HL-60 (cell line): ENCODE data around the gene CDH23.

Experiments
- GABPA ChIP-seq: IDR thresholded peaks from 2 replicates; pipeline ENCODE4 v1.6.1; 2012; ENCODE audit warnings: low read depth
- POLR2AphosphoS5 ChIP-seq: IDR thresholded peaks from 2 replicates; pipeline ENCODE4 v1.6.1; 2012; ENCODE audit warnings: low read depth
- SPI1 ChIP-seq: IDR thresholded peaks from 2 replicates; pipeline ENCODE4 v1.6.1; 2012; ENCODE audit warnings: low read depth, mild to moderate bottlenecking, borderline replicate concordance
- TF ChIP-seq, protein P1 (sequence below): IDR thresholded peaks from one replicate; pipeline ENCODE4 v1.5.1; 2011; ENCODE audit warnings: low read length, control low read depth, inconsistent platforms; ENCODE audit not compliant: insufficient read depth

GRCh38 chr10:71623098-71623985, 226.6 kb downstream of the CDH23 start:
- TF ChIP-seq, protein P1, sequence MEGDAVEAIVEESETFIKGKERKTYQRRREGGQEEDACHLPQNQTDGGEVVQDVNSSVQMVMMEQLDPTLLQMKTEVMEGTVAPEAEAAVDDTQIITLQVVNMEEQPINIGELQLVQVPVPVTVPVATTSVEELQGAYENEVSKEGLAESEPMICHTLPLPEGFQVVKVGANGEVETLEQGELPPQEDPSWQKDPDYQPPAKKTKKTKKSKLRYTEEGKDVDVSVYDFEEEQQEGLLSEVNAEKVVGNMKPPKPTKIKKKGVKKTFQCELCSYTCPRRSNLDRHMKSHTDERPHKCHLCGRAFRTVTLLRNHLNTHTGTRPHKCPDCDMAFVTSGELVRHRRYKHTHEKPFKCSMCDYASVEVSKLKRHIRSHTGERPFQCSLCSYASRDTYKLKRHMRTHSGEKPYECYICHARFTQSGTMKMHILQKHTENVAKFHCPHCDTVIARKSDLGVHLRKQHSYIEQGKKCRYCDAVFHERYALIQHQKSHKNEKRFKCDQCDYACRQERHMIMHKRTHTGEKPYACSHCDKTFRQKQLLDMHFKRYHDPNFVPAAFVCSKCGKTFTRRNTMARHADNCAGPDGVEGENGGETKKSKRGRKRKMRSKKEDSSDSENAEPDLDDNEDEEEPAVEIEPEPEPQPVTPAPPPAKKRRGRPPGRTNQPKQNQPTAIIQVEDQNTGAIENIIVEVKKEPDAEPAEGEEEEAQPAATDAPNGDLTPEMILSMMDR: peak; percentile 25
- no peak for TF ChIP-seq POLR2AphosphoS5
- TF ChIP-seq GABPA: no peak
- TF ChIP-seq SPI1: no peak
